Heart right ventricle (tissue), 16 donors: ENCODE results near the gene EME1. TPM values are rescaled to one million over a fixed set of nuclear protein-coding genes. Genes with fewer than 3 reads are reported as not detected.
"Not testable (repeated sequence)": the region's sequence is repeated elsewhere in the genome, so short reads cannot be mapped to it uniquely, and the experiment has no call there.

Experiments used
- ATAC-seq, 8 donors: fragments of 200-7000 bp; cut with Tn5 transposase; one replicate each; pipeline ENCODE4 v1.9.1; 2020; ENCODE audit warnings: mild to moderate bottlenecking in 8 of 8, moderate library complexity in 8 of 8, moderate number of reproducible peaks in 1 of 8
- DNase-seq, 2 donors: peaks; one replicate each; pipeline ENCODE4 v3.0.0-alpha.2; 2020
- H3K27ac ChIP-seq, 10 donors: fragments of 200-600 bp; sonication (generic) in 2 of 10; one replicate each; pipeline versions ENCODE4 v1.5.0 to v1.8.0; 2020 to 2022; ENCODE audit warnings: mild to moderate bottlenecking in 3 of 10
- H3K27me3 ChIP-seq, 7 donors: fragments of 200-600 bp; one replicate each; pipeline ENCODE4 v1.8.0; 2021 to 2022; ENCODE audit warnings: mild to moderate bottlenecking in 2 of 7
- H3K36me3 ChIP-seq, 9 donors: fragments of 200-600 bp; sonication (generic) in 1 of 9; one replicate each; pipeline versions ENCODE4 v1.5.0 to v1.8.0; 2020 to 2022; ENCODE audit warnings: mild to moderate bottlenecking in 2 of 9
- H3K4me1 ChIP-seq, 9 donors: fragments of 200-600 bp; sonication (generic) in 1 of 9; one replicate each; pipeline versions ENCODE4 v1.5.0 to v1.8.0; 2020 to 2022; ENCODE audit warnings: mild to moderate bottlenecking in 4 of 9
- H3K4me3 ChIP-seq, 10 donors: fragments of 200-600 bp; sonication (generic) in 2 of 10; one replicate each; pipeline versions ENCODE4 v1.5.0 to v1.8.0; 2020 to 2022; ENCODE audit warnings: mild to moderate bottlenecking in 7 of 10, moderate library complexity in 2 of 10
- H3K9me3 ChIP-seq, 11 donors: fragments of 200-600 bp in 10 of 11; sonication (generic) in 2 of 11; one replicate each; pipeline versions ENCODE4 v1.5.0 to v1.8.0; 2013 to 2022; ENCODE audit warnings: mild to moderate bottlenecking in 2 of 11, control low read depth in 1 of 11, moderate library complexity in 1 of 11
- CTCF ChIP-seq, 9 donors: fragments of 200-600 bp; sonication (generic) in 2 of 9; IDR thresholded peaks; one replicate each; pipeline versions ENCODE4 v1.5.0 to v1.8.0; 2021 to 2022; ENCODE audit warnings: antibody characterized with exemption in 9 of 9, mild to moderate bottlenecking in 5 of 9, moderate library complexity in 1 of 9
- WGBS, 2 donors: extraction: QIAGEN DNeasy Blood & Tissue Kit; methylation state at CpG; one replicate each; pipeline ENCODE4 v1.1.7; 2013; ENCODE audit warnings: inconsistent platforms in 1 of 2; 5-methylcytosine and 5-hydroxymethylcytosine counted together
- intact Hi-C, 10 donors: fragments of 100-400 bp; cut with DNase I; formaldehyde crosslinking; loops; one replicate each; pipeline versions ENCODE4 v1.11.1 to v1.14.2; 2022
- polyA plus RNA-seq, 2 donors: library from polyadenylated mRNA; stranded (reverse); fragments of 200-250 nt; gene quantifications; one replicate each; pipeline ENCODE4 v1.2.3, GENCODE V29; 2013
- total RNA-seq, 10 donors: library from RNA; stranded (reverse); fragmentation: NEBNext Ultra II Directional in 3 of 10; extraction: Animal tissue kit (Norgen Biotek cat#: 25700) in 3 of 10; gene quantifications; one replicate each; pipeline versions ENCODE4 v1.2.1 to v1.2.4, GENCODE V29; 2021 to 2023
- donor health status: Arrhythmogenic right ventricular cardiomyopathy.
- donor health status: ischemic (EF 13 %, LVEDD 7.1; RV severe dilation, severe dysfunction).
- donor health status: healthy with polysubstance abuse.
- donor health status: DM: no; HTN: yes; CAD: no.
- donor health status: DM: no; HTN: no; CAD: no.
- donor health status: ischemic (EF 25% LVEDD 6.9; RV normal size, moderate dysfunction).
- donor health status: ischemic (EF 25% LVEDD 5.7; RV mildly dilated, moderate dysfunction).
- donor health status: healthy.
- donor health status: DM: yes; HTN: yes; CAD: no.
- donor health status: Ischemic cardiomyopathy.
- donor health status: ischemic (EF 35%, LVEDD 5.7; RV mildly dilated, moderate dysfunction).
- donor health status: nonischemic (EF 11% LVEDD 7.7; RV severe dilation, severe dysfunction).
- donor health status: DM: yes; HTN: yes; CAD: no.
- donor health status: PGD.
- donor health status: ischemic (EF 29% LVEDD 5.4; RV normal size, mild dysfunction).
- donor health status: nonischemic (EF 23%, LVEDD 6.1; RV moderate dilation, normal function).

EME1 gene
- total and polyA plus RNA-seq, 12 donors, result 0.20 to 1.8 (median 0.54) TPM

DNA sequence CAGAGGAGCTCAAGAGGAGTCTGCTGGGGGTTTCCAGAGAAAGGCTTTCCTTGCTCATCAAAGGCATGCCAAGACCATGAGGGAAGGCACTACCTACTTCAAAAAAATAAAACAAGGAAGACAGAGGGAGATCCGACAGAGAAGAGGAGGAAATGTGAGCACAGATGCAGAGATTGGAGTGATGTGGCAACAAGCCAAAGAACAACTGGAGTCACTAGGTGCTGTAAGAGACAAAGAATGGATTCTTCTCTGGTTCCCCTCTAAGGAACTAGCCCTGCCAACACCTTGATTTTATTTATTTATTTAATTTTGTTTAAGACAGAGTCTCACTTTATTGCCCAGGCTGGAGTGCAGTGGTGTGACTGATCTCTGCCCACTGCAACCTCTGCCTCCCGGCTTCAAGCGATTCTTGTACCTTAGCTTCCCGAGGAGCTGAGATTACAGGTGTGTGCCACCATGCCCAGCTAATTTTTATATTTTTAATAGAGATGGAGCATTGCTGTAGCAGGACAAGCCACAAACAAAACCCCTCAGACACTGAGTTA, 39.2 kb downstream of the EME1 start:
- H3K36me3 ChIP-seq, result no peaks in the 10 kb centered on the region
- ATAC-seq (no peak), DNase-seq (no peak)
- H3K9me3 ChIP-seq, result no peaks in the 10 kb centered on the region
- no peaks in the 10 kb centered on the region for H3K4me1 ChIP-seq
- 83 to 89% methylated on average over 4 of the region's 4 CpGs for WGBS, 2 donors
- H3K27ac ChIP-seq, result no peak overlapping the region
- intact Hi-C loops, result loop anchor here in 1 of 10 donors (10.0 kb wide), 1 partner anchor 57 kb away; no protein-coding TSS in a partner anchor
- H3K4me3 ChIP-seq, result no peak overlapping the region
- H3K27me3 ChIP-seq, result peaks cover 0 to 8% (median 0%) of the 10 kb centered on the region in 7 donors
- TF ChIP-seq CTCF (IDR thresholded peaks at IDR 0.05), result no peak

GRCh38 chr17:50414808-50415207, 41.8 kb downstream of the EME1 start:
- Histone ChIP-seq H3K27me3 (no peaks in the 10 kb centered on the region), H3K36me3 (no peaks in the 10 kb centered on the region), H3K4me1 (no peaks in the 10 kb centered on the region), H3K9me3 (no peaks in the 10 kb centered on the region), H3K4me3 (no peak overlapping the region), H3K27ac (no peak overlapping the region)
- DNase-seq (no peak), ATAC-seq (no peak)
- intact Hi-C loops, result loop anchor here in 1 of 10 donors (10.0 kb wide), 1 partner anchor 60 kb away; no protein-coding TSS in a partner anchor
- no peak for TF ChIP-seq CTCF (IDR thresholded peaks at IDR 0.05)
- WGBS, 2 donors, result 78 to 84% methylated on average over 3 of the region's 3 CpGs

DNA sequence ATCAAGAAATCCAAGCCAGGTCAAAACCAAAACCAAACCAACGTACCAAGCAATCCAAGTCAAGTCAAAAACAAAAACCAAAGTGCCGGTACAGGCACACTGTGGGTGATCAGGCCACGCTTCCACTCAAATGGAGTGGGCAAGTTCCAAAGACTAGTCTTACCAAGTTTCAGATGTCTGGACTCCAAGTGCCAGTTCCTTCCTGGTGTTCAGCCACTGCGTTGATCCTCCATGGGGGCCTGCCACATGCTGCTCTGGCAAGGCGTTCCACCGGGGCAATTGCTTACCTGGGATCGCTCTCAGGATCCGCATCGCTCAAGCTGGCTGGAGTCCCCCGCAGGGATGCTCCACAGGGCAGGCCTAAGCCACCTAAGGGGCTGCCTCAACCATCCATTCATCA, 46.5 kb downstream of the EME1 start:
- not testable (repeated sequence) for H3K36me3 ChIP-seq, H3K4me3 ChIP-seq, H3K27me3 ChIP-seq, H3K27ac ChIP-seq, H3K9me3 ChIP-seq, ATAC-seq, DNase-seq
- peaks cover 0 to 38% (median 8%) of the 10 kb centered on the region in 9 donors for H3K4me1 ChIP-seq
- intact Hi-C loops, result loop anchor here in 1 of 10 donors (10.0 kb wide), 1 partner anchor 65 kb away; no protein-coding TSS in a partner anchor
- 96 to 97% methylated on average over 10 of the region's 10 CpGs for WGBS, 2 donors

DNA sequence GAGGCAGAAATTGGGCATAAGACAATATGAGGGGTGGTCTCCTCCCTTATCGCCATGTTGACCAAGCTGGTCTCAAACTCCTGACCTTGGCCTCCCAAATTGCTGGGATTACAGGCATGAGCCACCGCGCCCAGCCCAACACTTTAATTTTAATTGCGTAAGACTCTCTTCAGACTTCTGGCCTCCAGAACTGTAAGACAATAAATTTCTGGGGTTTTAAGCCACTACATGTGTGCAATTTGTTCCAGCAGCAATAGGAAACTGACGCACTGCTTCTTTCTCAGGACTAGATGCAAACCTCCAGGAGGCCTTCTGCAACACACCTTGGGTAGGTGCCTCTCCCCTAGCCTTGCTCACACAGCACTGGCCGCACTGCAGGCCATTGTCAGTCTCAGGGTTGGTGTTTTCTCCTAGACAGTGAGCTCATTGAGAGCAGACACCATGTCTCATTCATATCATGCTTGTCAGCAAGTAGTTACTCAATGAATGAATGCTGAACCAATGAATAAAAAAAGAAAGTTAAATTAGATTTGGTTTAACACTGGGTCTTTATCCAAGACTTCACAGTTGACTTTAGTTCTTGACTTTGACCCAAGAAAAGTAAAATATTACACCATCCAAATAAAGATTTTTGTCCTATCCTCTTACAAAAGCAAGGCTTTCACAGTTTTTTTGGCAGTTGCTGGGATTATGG, 47.5 kb downstream of the EME1 start:
- 86 to 89% methylated on average over 6 of the region's 6 CpGs for WGBS, 2 donors
- intact Hi-C loops, result no loop called here
- ATAC-seq, result peak in 6 of 8 donors; percentile 50 to 77 (median 62)

More for the DNA sequence above, 47.5 kb downstream of the EME1 start:
- no peaks in the 10 kb centered on the region for H3K36me3 ChIP-seq
- DNase-seq, result no peak
- H3K4me1 ChIP-seq, result peaks cover 3 to 48% (median 16%) of the 10 kb centered on the region in 9 donors
- H3K9me3 ChIP-seq, result no peaks in the 10 kb centered on the region
- no peak for TF ChIP-seq CTCF (IDR thresholded peaks at IDR 0.05)
- H3K27me3 ChIP-seq, result no peaks in the 10 kb centered on the region
- peak overlapping the region in 8 of 10 donors; percentile 28 to 83 (median 66) for H3K27ac ChIP-seq
- H3K4me3 ChIP-seq, result peak overlapping the region in 2 of 10 donors; percentile 29 to 38
